GM15510 (cell line): ENCODE data around the gene SLC25A39.
A peak's percentile ranks its signal among the peaks of the same experiment; 100 is the strongest.

ENCODE experiments used
- POLR2A ChIP-seq: IDR thresholded peaks from 3 replicates; pipeline ENCODE4 v1.6.1; 2011; ENCODE audit warnings: borderline replicate concordance; ENCODE audit not compliant: insufficient read length; ENCODE audit errors: extremely low read depth

Gene SLC25A39

GRCh38 chr17:44343510-44344209, 19.0 kb upstream of the SLC25A39 start:
- TF ChIP-seq POLR2A: no peak

- no peak for TF ChIP-seq POLR2A
Measured at GRCh38 chr17:44338702-44339101, 14.1 kb upstream of the SLC25A39 start.

GRCh38 chr17:44335968-44336367, 11.3 kb upstream of the SLC25A39 start:
- no peak for TF ChIP-seq POLR2A

- TF ChIP-seq POLR2A: no peak
Measured at GRCh38 chr17:44335564-44335963, 10.9 kb upstream of the SLC25A39 start.

GRCh38 chr17:44334727-44335126, 10.1 kb upstream of the SLC25A39 start:
- no peak for TF ChIP-seq POLR2A

- TF ChIP-seq POLR2A: no peak
Measured at GRCh38 chr17:44334315-44334714, 9.7 kb upstream of the SLC25A39 start.

- no peak for TF ChIP-seq POLR2A
Measured at GRCh38 chr17:44333371-44333770, 8.7 kb upstream of the SLC25A39 start.

- TF ChIP-seq POLR2A: no peak
Measured at GRCh38 chr17:44331249-44331760, 6.7 kb upstream of the SLC25A39 start.

GRCh38 chr17:44327715-44328449, 3.3 kb upstream of the SLC25A39 start:
- TF ChIP-seq POLR2A: no peak

- peak; percentile 59 for TF ChIP-seq POLR2A
Measured at GRCh38 chr17:44326861-44327444, 2.3 kb upstream of the SLC25A39 start.

GRCh38 chr17:44324092-44324570, 492 bp downstream of the SLC25A39 start:
- no peak for TF ChIP-seq POLR2A

GRCh38 chr17:44323359-44324091, 1.1 kb downstream of the SLC25A39 start:
- TF ChIP-seq POLR2A: no peak

- no peak for TF ChIP-seq POLR2A
Measured at GRCh38 chr17:44322236-44322895, 2.3 kb downstream of the SLC25A39 start.
